Mucosa of descending colon (tissue), 3 donors: Measurements from ENCODE around the gene MRPL41. TPM values are rescaled to one million over a fixed set of nuclear protein-coding genes. Genes with fewer than 3 reads are reported as not detected.

Experiments used
- ATAC-seq: fragments of 200-7000 bp; cut with Tn5 transposase; one replicate; pipeline ENCODE4 v1.9.1; 2020; ENCODE audit warnings: mild to moderate bottlenecking, moderate library complexity
- DNase-seq, 3 donors: peaks; one replicate each; pipeline ENCODE4 v3.0.0-alpha.2; 2020
- H3K36me3 ChIP-seq: fragments of 200-600 bp; one replicate; pipeline ENCODE4 v1.8.0; 2021; ENCODE audit warnings: low read depth, mild to moderate bottlenecking
- H3K4me1 ChIP-seq: fragments of 200-600 bp; one replicate; pipeline ENCODE4 v1.8.0; 2021; ENCODE audit warnings: low read depth, mild to moderate bottlenecking
- H3K4me3 ChIP-seq: fragments of 200-600 bp; one replicate; pipeline ENCODE4 v1.8.0; 2021; ENCODE audit warnings: mild to moderate bottlenecking
- H3K9me3 ChIP-seq: fragments of 200-600 bp; one replicate; pipeline ENCODE4 v1.8.0; 2021; ENCODE audit warnings: mild to moderate bottlenecking
- intact Hi-C, 2 donors: fragments of 100-400 bp; cut with DNase I in 1 of 2; cut with micrococcal nuclease in 1 of 2; formaldehyde crosslinking; loops; one replicate each; pipeline versions ENCODE4 v1.11.0 to v1.11.1; 2022; cut with DNase I, micrococcal nuclease
- total RNA-seq, 3 donors: library from RNA; stranded (reverse); fragmentation: NEBNext Ultra II Directional in 2 of 3; extraction: Animal tissue kit (Norgen Biotek cat#: 25700) in 2 of 3; gene quantifications; one replicate each; pipeline versions ENCODE4 v1.2.1 to v1.2.4, GENCODE V29; 2021 to 2023
- TF ChIP-seq, protein P1 (sequence below): fragments of 200-600 bp; IDR thresholded peaks from one replicate; pipeline ENCODE4 v1.8.0; 2022; ENCODE audit warnings: antibody characterized with exemption, mild to moderate bottlenecking
- donor health status: DM: no; HTN: no; CAD: no; lungs with moderate emphysema.
- donor health status: DM: no; HTN: no; CAD: no.
- donor health status: DM: no; HTN: yes; CAD: no.

The MRPL41 gene
- total RNA-seq, 3 donors from 2014 or later = 67.1 to 93.8 (median 93.5) TPM

- DNase-seq (no peak), ATAC-seq (no peak)
- TF ChIP-seq, protein P1, sequence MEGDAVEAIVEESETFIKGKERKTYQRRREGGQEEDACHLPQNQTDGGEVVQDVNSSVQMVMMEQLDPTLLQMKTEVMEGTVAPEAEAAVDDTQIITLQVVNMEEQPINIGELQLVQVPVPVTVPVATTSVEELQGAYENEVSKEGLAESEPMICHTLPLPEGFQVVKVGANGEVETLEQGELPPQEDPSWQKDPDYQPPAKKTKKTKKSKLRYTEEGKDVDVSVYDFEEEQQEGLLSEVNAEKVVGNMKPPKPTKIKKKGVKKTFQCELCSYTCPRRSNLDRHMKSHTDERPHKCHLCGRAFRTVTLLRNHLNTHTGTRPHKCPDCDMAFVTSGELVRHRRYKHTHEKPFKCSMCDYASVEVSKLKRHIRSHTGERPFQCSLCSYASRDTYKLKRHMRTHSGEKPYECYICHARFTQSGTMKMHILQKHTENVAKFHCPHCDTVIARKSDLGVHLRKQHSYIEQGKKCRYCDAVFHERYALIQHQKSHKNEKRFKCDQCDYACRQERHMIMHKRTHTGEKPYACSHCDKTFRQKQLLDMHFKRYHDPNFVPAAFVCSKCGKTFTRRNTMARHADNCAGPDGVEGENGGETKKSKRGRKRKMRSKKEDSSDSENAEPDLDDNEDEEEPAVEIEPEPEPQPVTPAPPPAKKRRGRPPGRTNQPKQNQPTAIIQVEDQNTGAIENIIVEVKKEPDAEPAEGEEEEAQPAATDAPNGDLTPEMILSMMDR = no peak
- no peaks in the 10 kb centered on the region for H3K9me3 ChIP-seq
- intact Hi-C loops = no loop called here
- H3K36me3 ChIP-seq = no peaks in the 10 kb centered on the region
- no peaks in the 10 kb centered on the region for H3K4me1 ChIP-seq
- H3K4me3 ChIP-seq = no peak overlapping the region
Measured at GRCh38 chr9:137540536-137540935, 11.1 kb upstream of the MRPL41 start.

- TF ChIP-seq, protein P1 = no peak
- H3K4me3 ChIP-seq = no peak overlapping the region
- no peaks in the 10 kb centered on the region for H3K36me3 ChIP-seq
- no peak for DNase-seq
- intact Hi-C loops = no loop called here
- ATAC-seq = no peak
- peaks cover 3% of the 10 kb centered on the region for H3K9me3 ChIP-seq
- no peaks in the 10 kb centered on the region for H3K4me1 ChIP-seq
Measured at GRCh38 chr9:137542486-137542885, 9.2 kb upstream of the MRPL41 start.

DNA sequence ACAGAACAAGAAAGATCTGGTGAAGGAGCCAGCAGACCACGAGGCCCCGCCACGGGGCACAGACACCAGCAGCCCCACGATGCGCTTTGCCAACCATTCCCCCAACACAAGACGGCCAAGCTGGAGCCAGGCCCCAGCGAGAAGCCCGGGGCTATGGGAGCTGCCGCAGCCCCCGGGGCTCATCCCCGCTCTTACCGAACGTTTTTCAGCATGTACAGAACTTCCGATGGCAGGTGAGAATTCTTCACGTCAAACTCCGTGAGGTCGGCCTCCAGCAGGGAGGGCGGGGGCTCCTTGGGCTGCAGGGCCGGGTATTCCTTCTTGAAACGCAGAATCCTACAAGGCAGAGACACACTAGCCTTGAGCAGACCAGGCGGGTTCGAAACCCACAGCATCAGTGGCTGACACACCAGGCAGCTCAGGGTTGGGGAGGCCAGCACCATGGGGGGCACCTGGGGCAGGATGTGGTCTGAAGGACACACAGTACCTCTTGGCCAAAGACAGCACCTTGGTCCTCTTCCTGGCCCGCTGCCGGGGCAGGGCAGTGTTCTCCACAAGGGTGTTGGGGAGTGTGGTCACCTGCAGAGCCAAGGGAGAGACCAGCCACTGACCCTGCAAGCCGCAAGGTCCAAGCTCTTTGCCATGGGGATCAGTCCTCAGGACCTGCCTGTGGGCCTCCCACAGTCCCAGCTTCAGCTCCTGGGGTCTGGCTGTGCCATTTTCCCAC is 8.3 kb upstream of the MRPL41 start:
- intact Hi-C loops = no loop called here
- Histone ChIP-seq H3K4me1 (no peaks in the 10 kb centered on the region), H3K4me3 (no peak overlapping the region), H3K9me3 (peaks cover 3% of the 10 kb centered on the region), H3K36me3 (no peaks in the 10 kb centered on the region)
- DNase-seq (no peak), ATAC-seq (no peak)
- TF ChIP-seq, protein P1 = no peak

GRCh38 chr9:137544176-137544760 is 7.4 kb upstream of the MRPL41 start:
- H3K36me3 ChIP-seq = no peaks in the 10 kb centered on the region
- ATAC-seq = peak; percentile 46
- H3K4me3 ChIP-seq = no peak overlapping the region
- peaks cover 3% of the 10 kb centered on the region for H3K9me3 ChIP-seq
- TF ChIP-seq, protein P1 = no peak
- no peak for DNase-seq
- H3K4me1 ChIP-seq = peaks cover 2% of the 10 kb centered on the region
- intact Hi-C loops = no loop called here

DNA sequence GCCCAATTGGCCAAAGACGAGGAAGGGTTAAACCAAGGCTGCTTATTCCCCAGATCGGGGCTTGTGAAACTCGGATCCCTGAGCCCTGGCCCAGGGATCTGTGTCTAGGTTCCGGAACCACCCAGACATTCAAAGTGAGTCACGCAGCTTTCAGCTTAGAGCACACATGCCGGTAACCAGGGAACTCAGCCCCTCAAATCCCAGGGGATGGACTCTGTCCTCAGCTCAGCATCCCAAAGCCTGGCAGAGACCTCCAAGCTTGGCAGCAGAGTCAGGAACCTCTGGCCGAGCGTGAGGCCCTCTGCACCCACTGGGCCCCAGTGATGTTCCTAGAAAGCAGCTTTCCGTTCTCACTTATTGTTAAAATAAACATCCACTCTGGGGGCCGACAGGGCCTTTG is 6.6 kb upstream of the MRPL41 start:
- TF ChIP-seq, protein P1 = no peak
- ATAC-seq = no peak
- H3K9me3 ChIP-seq = peaks cover 3% of the 10 kb centered on the region
- DNase-seq = no peak
- H3K4me1 ChIP-seq = peaks cover 9% of the 10 kb centered on the region
- no peaks in the 10 kb centered on the region for H3K36me3 ChIP-seq
- no peak overlapping the region for H3K4me3 ChIP-seq
- intact Hi-C loops = no loop called here
